K562 (cell line): ENCODE measurements around the gene ATG4D. TPM values are rescaled to one million over a fixed set of nuclear protein-coding genes. Genes with fewer than 3 reads are reported as not detected.

Experiments
- CHCHD3 ChIP-seq: fragments of 250-450 bp; sonication (Bioruptor Pico); IDR thresholded peaks from 2 replicates; pipeline ENCODE4 v2.1.2; 2022; ENCODE audit warnings: mild to moderate bottlenecking
- E2F3 ChIP-seq: fragments of 250-450 bp; sonication (Bioruptor Pico); IDR thresholded peaks from 2 replicates; pipeline ENCODE4 v1.4.0; 2020; ENCODE audit warnings: mild to moderate bottlenecking
- MTF1 ChIP-seq: fragments of 250-450 bp; sonication (Bioruptor Pico); IDR thresholded peaks from 2 replicates; pipeline ENCODE4 v1.9.0; 2021; ENCODE audit warnings: moderate library complexity, mild to moderate bottlenecking, inconsistent platforms, borderline replicate concordance
- polyA plus RNA-seq, 8 experiments: library from polyadenylated mRNA; depleted of rRNA in 4 of 8; stranded (reverse) in 5 of 8; unstranded in 3 of 8; fragments of >200 nt; fragmentation: Nextera tagmentation in 2 of 8; fragmentation: Illumina TruSeq in 1 of 8; extraction: Ambion mirVana in 2 of 8; extraction: Trizol in 1 of 8; gene quantifications; 2 replicates each; pipeline versions ENCODE4 v1.2.1 to v1.2.3, GENCODE V29; 2011 to 2014; ENCODE audit warnings: inconsistent platforms in 1 of 8, missing spikeins in 1 of 8
- total RNA-seq, 7 experiments: library from RNA; depleted of rRNA in 6 of 7; stranded (reverse); fragments of >200 nt in 6 of 7; fragmentation: Illumina TruSeq in 2 of 7; extraction: Trizol in 2 of 7; gene quantifications; 2 replicates each; pipeline versions ENCODE4 v1.2.1 to v1.2.3, GENCODE V29; 2011 to 2021; ENCODE audit warnings: low replicate concordance in 1 of 7
- TF ChIP-seq, protein P1 (sequence below), 2 experiments: fragments of 450-650 bp in 1 of 2; IDR thresholded peaks; 2 replicates each; pipeline ENCODE4 v1.6.1; 2011 to 2017; ENCODE audit warnings: low read depth in 2 of 2, antibody characterized with exemption in 1 of 2, borderline replicate concordance in 1 of 2, low read length in 1 of 2, mild to moderate bottlenecking in 1 of 2, mixed read lengths in 1 of 2; ENCODE audit not compliant: control insufficient read depth in 1 of 2
- TF ChIP-seq, protein P2 (sequence below): fragments of 200-800 bp; sonication (Bioruptor generic); IDR thresholded peaks from 2 replicates; pipeline ENCODE4 v1.6.1; 2017; ENCODE audit warnings: missing genetic modification characterization, missing compliant biosample characterization
- TF ChIP-seq, protein P3 (sequence below): fragments of 450-650 bp; formaldehyde crosslinking; IDR thresholded peaks from 2 replicates; pipeline ENCODE4 v1.4.0; 2020; ENCODE audit warnings: mild to moderate bottlenecking, mixed read lengths
- TF ChIP-seq, protein P4 (sequence below): conservative IDR thresholded peaks from 2 replicates; pipeline ENCODE4 v1.6.1; 2011; ENCODE audit warnings: low read depth, mild to moderate bottlenecking, low read length; ENCODE audit not compliant: control insufficient read depth
- TF ChIP-seq, protein P5 (sequence below): sonication (generic); formaldehyde crosslinking; IDR thresholded peaks from 2 replicates; pipeline ENCODE4 v1.8.1; 2022; ENCODE audit warnings: missing genetic modification reagents
- TF ChIP-seq, protein P6 (sequence below): fragments of 250-450 bp; sonication (Bioruptor Pico); IDR thresholded peaks from 2 replicates; pipeline ENCODE4 v1.9.0; 2021; ENCODE audit warnings: mild to moderate bottlenecking
- TF ChIP-seq, protein P7 (sequence below): fragments of 200-800 bp; sonication (Bioruptor generic); IDR thresholded peaks from 2 replicates; pipeline ENCODE4 v1.6.1; 2016; ENCODE audit warnings: missing genetic modification characterization, missing compliant biosample characterization

Gene ATG4D
- total and polyA plus RNA-seq, 9 of the 15 experiments (the other 6 are each of a cell fraction or from before 2014, with no cell fraction given): 0.51 to 66.1 (median 22.9) TPM

DNA sequence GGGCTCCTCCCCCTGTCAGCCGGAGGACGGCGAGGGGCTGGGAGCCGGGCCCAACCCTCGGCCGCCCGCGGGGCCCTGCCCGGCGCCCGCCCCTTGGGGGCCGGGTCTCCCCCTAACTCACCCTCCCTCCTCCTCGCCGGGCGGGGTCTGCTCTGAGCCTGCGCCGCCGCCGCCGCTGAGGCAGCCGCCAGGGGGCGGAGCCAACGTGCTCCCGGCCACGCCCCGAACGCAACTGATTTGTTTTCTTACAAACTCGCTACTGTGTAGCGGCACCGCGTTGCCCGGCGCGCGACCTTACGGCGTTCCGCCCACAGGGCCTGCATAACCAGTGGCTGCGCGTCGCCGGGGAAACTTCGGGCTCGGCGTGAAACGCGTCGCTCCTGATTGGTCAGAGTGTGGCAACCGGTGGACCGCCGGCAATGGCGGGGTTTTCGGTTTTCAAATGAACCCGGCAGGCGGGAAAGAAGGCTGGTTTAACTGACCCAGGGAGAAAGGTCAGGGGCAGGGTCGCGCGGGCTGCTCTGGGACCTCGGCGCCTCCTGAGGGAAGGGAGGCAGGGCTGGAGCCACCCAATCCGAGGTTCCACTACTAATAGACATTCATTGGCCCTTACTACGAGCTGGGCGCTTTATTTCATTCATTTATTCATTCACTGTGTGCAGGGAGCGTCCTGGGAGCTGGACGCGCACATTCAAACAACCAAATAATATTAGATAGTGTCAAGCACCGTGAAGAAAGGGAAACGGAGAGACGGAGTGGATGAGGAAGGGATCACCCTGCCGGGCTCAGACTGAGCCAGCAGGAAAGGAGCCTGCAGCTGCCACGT lies 25.3 kb downstream of the ATG4D start, which contains the start of gene CDKN2D (continued):
- TF ChIP-seq, protein P1, sequence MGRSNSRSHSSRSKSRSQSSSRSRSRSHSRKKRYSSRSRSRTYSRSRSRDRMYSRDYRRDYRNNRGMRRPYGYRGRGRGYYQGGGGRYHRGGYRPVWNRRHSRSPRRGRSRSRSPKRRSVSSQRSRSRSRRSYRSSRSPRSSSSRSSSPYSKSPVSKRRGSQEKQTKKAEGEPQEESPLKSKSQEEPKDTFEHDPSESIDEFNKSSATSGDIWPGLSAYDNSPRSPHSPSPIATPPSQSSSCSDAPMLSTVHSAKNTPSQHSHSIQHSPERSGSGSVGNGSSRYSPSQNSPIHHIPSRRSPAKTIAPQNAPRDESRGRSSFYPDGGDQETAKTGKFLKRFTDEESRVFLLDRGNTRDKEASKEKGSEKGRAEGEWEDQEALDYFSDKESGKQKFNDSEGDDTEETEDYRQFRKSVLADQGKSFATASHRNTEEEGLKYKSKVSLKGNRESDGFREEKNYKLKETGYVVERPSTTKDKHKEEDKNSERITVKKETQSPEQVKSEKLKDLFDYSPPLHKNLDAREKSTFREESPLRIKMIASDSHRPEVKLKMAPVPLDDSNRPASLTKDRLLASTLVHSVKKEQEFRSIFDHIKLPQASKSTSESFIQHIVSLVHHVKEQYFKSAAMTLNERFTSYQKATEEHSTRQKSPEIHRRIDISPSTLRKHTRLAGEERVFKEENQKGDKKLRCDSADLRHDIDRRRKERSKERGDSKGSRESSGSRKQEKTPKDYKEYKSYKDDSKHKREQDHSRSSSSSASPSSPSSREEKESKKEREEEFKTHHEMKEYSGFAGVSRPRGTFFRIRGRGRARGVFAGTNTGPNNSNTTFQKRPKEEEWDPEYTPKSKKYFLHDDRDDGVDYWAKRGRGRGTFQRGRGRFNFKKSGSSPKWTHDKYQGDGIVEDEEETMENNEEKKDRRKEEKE (IDR thresholded peaks at IDR 0.05; ENCODE audit: borderline replicate concordance in 1 of 2, control insufficient read depth in 1 of 2, low read depth in 2 of 2, low read length in 1 of 2): no peak
- TF ChIP-seq, protein P2, sequence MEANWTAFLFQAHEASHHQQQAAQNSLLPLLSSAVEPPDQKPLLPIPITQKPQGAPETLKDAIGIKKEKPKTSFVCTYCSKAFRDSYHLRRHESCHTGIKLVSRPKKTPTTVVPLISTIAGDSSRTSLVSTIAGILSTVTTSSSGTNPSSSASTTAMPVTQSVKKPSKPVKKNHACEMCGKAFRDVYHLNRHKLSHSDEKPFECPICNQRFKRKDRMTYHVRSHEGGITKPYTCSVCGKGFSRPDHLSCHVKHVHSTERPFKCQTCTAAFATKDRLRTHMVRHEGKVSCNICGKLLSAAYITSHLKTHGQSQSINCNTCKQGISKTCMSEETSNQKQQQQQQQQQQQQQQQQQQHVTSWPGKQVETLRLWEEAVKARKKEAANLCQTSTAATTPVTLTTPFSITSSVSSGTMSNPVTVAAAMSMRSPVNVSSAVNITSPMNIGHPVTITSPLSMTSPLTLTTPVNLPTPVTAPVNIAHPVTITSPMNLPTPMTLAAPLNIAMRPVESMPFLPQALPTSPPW (CRISPR knock-in tag): peak; percentile 96
- TF ChIP-seq, protein P3, sequence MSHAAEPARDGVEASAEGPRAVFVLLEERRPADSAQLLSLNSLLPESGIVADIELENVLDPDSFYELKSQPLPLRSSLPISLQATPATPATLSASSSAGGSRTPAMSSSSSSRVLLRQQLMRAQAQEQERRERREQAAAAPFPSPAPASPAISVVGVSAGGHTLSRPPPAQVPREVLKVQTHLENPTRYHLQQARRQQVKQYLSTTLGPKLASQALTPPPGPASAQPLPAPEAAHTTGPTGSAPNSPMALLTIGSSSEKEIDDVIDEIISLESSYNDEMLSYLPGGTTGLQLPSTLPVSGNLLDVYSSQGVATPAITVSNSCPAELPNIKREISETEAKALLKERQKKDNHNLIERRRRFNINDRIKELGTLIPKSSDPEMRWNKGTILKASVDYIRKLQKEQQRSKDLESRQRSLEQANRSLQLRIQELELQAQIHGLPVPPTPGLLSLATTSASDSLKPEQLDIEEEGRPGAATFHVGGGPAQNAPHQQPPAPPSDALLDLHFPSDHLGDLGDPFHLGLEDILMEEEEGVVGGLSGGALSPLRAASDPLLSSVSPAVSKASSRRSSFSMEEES (CRISPR knock-in tag): no peak
- TF ChIP-seq E2F3 (CRISPR knock-in tag) (peak; percentile 97), MTF1 (CRISPR knock-in tag) (no peak), CHCHD3 (no peak)
- TF ChIP-seq, protein P4, sequence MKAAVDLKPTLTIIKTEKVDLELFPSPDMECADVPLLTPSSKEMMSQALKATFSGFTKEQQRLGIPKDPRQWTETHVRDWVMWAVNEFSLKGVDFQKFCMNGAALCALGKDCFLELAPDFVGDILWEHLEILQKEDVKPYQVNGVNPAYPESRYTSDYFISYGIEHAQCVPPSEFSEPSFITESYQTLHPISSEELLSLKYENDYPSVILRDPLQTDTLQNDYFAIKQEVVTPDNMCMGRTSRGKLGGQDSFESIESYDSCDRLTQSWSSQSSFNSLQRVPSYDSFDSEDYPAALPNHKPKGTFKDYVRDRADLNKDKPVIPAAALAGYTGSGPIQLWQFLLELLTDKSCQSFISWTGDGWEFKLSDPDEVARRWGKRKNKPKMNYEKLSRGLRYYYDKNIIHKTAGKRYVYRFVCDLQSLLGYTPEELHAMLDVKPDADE: no peak
- TF ChIP-seq, protein P5, sequence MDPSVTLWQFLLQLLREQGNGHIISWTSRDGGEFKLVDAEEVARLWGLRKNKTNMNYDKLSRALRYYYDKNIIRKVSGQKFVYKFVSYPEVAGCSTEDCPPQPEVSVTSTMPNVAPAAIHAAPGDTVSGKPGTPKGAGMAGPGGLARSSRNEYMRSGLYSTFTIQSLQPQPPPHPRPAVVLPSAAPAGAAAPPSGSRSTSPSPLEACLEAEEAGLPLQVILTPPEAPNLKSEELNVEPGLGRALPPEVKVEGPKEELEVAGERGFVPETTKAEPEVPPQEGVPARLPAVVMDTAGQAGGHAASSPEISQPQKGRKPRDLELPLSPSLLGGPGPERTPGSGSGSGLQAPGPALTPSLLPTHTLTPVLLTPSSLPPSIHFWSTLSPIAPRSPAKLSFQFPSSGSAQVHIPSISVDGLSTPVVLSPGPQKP (CRISPR knock-in tag): no peak
- TF ChIP-seq, protein P6, sequence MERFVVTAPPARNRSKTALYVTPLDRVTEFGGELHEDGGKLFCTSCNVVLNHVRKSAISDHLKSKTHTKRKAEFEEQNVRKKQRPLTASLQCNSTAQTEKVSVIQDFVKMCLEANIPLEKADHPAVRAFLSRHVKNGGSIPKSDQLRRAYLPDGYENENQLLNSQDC (CRISPR knock-in tag): 0 out of 2 replicates have a peak, but pooled peaks have one; percentile 18
- TF ChIP-seq, protein P7, sequence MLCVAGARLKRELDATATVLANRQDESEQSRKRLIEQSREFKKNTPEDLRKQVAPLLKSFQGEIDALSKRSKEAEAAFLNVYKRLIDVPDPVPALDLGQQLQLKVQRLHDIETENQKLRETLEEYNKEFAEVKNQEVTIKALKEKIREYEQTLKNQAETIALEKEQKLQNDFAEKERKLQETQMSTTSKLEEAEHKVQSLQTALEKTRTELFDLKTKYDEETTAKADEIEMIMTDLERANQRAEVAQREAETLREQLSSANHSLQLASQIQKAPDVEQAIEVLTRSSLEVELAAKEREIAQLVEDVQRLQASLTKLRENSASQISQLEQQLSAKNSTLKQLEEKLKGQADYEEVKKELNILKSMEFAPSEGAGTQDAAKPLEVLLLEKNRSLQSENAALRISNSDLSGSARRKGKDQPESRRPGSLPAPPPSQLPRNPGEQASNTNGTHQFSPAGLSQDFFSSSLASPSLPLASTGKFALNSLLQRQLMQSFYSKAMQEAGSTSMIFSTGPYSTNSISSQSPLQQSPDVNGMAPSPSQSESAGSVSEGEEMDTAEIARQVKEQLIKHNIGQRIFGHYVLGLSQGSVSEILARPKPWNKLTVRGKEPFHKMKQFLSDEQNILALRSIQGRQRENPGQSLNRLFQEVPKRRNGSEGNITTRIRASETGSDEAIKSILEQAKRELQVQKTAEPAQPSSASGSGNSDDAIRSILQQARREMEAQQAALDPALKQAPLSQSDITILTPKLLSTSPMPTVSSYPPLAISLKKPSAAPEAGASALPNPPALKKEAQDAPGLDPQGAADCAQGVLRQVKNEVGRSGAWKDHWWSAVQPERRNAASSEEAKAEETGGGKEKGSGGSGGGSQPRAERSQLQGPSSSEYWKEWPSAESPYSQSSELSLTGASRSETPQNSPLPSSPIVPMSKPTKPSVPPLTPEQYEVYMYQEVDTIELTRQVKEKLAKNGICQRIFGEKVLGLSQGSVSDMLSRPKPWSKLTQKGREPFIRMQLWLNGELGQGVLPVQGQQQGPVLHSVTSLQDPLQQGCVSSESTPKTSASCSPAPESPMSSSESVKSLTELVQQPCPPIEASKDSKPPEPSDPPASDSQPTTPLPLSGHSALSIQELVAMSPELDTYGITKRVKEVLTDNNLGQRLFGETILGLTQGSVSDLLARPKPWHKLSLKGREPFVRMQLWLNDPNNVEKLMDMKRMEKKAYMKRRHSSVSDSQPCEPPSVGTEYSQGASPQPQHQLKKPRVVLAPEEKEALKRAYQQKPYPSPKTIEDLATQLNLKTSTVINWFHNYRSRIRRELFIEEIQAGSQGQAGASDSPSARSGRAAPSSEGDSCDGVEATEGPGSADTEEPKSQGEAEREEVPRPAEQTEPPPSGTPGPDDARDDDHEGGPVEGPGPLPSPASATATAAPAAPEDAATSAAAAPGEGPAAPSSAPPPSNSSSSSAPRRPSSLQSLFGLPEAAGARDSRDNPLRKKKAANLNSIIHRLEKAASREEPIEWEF (CRISPR knock-in tag): no peak
